PFSK-1 (cell line): ENCODE data around the gene AFF2.

Experiments used
- SIN3A ChIP-seq: IDR thresholded peaks from 2 replicates; pipeline ENCODE4 v1.6.1; 2012; ENCODE audit warnings: mild to moderate bottlenecking, low read length, moderate library complexity, borderline replicate concordance; ENCODE audit not compliant: insufficient read depth
- TAF1 ChIP-seq: IDR thresholded peaks from 2 replicates; pipeline ENCODE4 v1.6.1; 2012; ENCODE audit warnings: low read length, control low read depth, borderline replicate concordance; ENCODE audit not compliant: insufficient read depth

- TF ChIP-seq TAF1 (no peak), SIN3A (no peak)
Measured at GRCh38 chrX:149022485-149022884, 522.1 kb downstream of the AFF2 start.
